GM13976 (cell line): Measurements from ENCODE around the gene CDK11A.
"Not testable (repeated sequence)": the region's sequence is repeated elsewhere in the genome, so short reads cannot be mapped to it uniquely, and the experiment has no call there.

Experiments
- DNase-seq: peaks from one replicate; pipeline ENCODE4 v3.0.0; 2012; ENCODE audit warnings: low spot score
- CTCF ChIP-seq: IDR thresholded peaks from 2 replicates; pipeline ENCODE4 v1.5.1; 2012; ENCODE audit warnings: borderline replicate concordance, mild to moderate bottlenecking; ENCODE audit not compliant: insufficient read depth; ENCODE audit errors: extremely low read depth, missing control alignments, control extremely low read depth
- in situ Hi-C: fragments of 300-500 bp; cut with MboI; formaldehyde crosslinking; loops from one replicate; pipeline ENCODE4 v1.12.0; 2022; ENCODE audit warnings: low sequenced_read_pairs, mixed read lengths, inconsistent platforms; ENCODE audit not compliant: unreplicated experiment

Gene CDK11A

GRCh38 chr1:1754051-1754815, 30.1 kb upstream of the CDK11A start:
- no peak for TF ChIP-seq CTCF
- in situ Hi-C loops = no loop called here
- no peak for DNase-seq

GRCh38 chr1:1753607-1754005, 29.4 kb upstream of the CDK11A start:
- in situ Hi-C loops = no loop called here
- TF ChIP-seq CTCF = no peak
- DNase-seq = no peak

- DNase-seq = no peak
- TF ChIP-seq CTCF = no peak
- in situ Hi-C loops = no loop called here
Observed at GRCh38 chr1:1752636-1753606, 28.8 kb upstream of the CDK11A start.

GRCh38 chr1:1752190-1752589, 28.0 kb upstream of the CDK11A start:
- in situ Hi-C loops = no loop called here
- no peak for DNase-seq

GRCh38 chr1:1749941-1750340, 25.8 kb upstream of the CDK11A start:
- DNase-seq, in situ Hi-C loops: not testable (repeated sequence)

More at GRCh38 chr1:1752190-1752589, 28.0 kb upstream of the CDK11A start:
- TF ChIP-seq CTCF = no peak

- in situ Hi-C loops = no loop called here
- TF ChIP-seq CTCF = no peak
- DNase-seq = peak; percentile 23
Observed at GRCh38 chr1:1748686-1749321, 24.6 kb upstream of the CDK11A start.

GRCh38 chr1:1746566-1746909, 22.4 kb upstream of the CDK11A start:
- in situ Hi-C loops, DNase-seq: not testable (repeated sequence)

- DNase-seq = not testable (repeated sequence)
Observed at GRCh38 chr1:1745651-1746565, 21.8 kb upstream of the CDK11A start.

GRCh38 chr1:1742529-1742928, 18.4 kb upstream of the CDK11A start:
- in situ Hi-C loops, DNase-seq: not testable (repeated sequence)

More at GRCh38 chr1:1745651-1746565, 21.8 kb upstream of the CDK11A start:
- in situ Hi-C loops = not testable (repeated sequence)

- in situ Hi-C loops, DNase-seq: not testable (repeated sequence)
Observed at GRCh38 chr1:1741013-1741412, 16.9 kb upstream of the CDK11A start.
